Gastrocnemius medialis (tissue), 4 donors: ENCODE data around the gene AFDN. TPM values are rescaled to one million over a fixed set of nuclear protein-coding genes. Genes with fewer than 3 reads are reported as not detected.

Source experiments
- ATAC-seq, 2 donors: fragments of 150-250 bp; one replicate each; pipeline ENCODE4 v1.9.1; 2016
- DNase-seq, 2 donors: peaks; one replicate each; pipeline ENCODE4 v3.0.0-alpha.2; 2019
- H3K27ac ChIP-seq, 4 donors: fragments of 200-600 bp; sonication (generic); 1 replicate in 1 of 4; 2 replicates in 3 of 4; pipeline ENCODE4 v1.5.1; 2016 to 2018; ENCODE audit warnings: mild to moderate bottlenecking in 2 of 4, moderate library complexity in 1 of 4
- H3K27me3 ChIP-seq, 3 donors: fragments of 200-600 bp; sonication (generic) in 2 of 3; 1 replicate in 1 of 3; 2 replicates in 2 of 3; pipeline versions ENCODE4 v1.5.1 to v1.6.0; 2016 to 2019; ENCODE audit warnings: mild to moderate bottlenecking in 1 of 3, moderate library complexity in 1 of 3
- H3K36me3 ChIP-seq, 2 donors: fragments of 200-600 bp; sonication (generic) in 1 of 2; one replicate each; pipeline ENCODE4 v1.5.1; 2017 to 2018
- H3K4me1 ChIP-seq, 2 donors: fragments of 200-600 bp; sonication (generic) in 1 of 2; one replicate each; pipeline ENCODE4 v1.5.1; 2016 to 2017; ENCODE audit warnings: mild to moderate bottlenecking in 2 of 2
- H3K4me3 ChIP-seq, 4 donors: fragments of 200-600 bp; sonication (generic) in 3 of 4; 1 replicate in 1 of 4; 2 replicates in 3 of 4; pipeline ENCODE4 v1.5.1; 2016 to 2019; ENCODE audit warnings: mild to moderate bottlenecking in 2 of 4
- H3K9me3 ChIP-seq, 3 donors: fragments of 200-600 bp; sonication (generic) in 2 of 3; 1 replicate in 1 of 3; 2 replicates in 2 of 3; pipeline ENCODE4 v1.5.1; 2016 to 2019
- POLR2A ChIP-seq, 2 donors: fragments of 450-650 bp; IDR thresholded peaks; one replicate each; pipeline ENCODE4 v1.6.1; 2017; ENCODE audit warnings: antibody characterized with exemption in 2 of 2, mild to moderate bottlenecking in 2 of 2, moderate library complexity in 2 of 2
- in situ Hi-C, 4 donors: fragments of 200-750 bp; cut with MboI; loops; one replicate each; pipeline versions ENCODE4 v1.15.0 to v1.8.0; 2017; ENCODE audit warnings: low sequenced_read_pairs in 4 of 4
- intact Hi-C: fragments of 100-400 bp; cut with DNase I; formaldehyde crosslinking; loops from one replicate; pipeline ENCODE4 v1.15.1; 2023; ENCODE audit warnings: low total_unique reads
- total RNA-seq, 4 donors: library from RNA; depleted of rRNA; stranded (reverse); fragments of >200 nt; gene quantifications; one replicate each; pipeline versions ENCODE4 v1.1.0 to v1.2.3, GENCODE V29; 2016
- TF ChIP-seq, protein P1 (sequence below), 5 experiments: fragments of 450-650 bp in 3 of 5; fragments of 200-600 bp in 2 of 5; sonication (generic) in 2 of 5; IDR thresholded peaks in 4 of 5; conservative IDR thresholded peaks in 1 of 5; 1 replicate in 4 of 5; 2 replicates in 1 of 5; pipeline ENCODE4 v1.5.1; 2016 to 2019; ENCODE audit warnings: antibody characterized with exemption in 5 of 5, mild to moderate bottlenecking in 3 of 5, moderate library complexity in 3 of 5

The AFDN gene
- total RNA-seq, 4 donors from 2014 or later, result 22.2 to 66.0 (median 30.0) TPM

- TF ChIP-seq, protein P1, sequence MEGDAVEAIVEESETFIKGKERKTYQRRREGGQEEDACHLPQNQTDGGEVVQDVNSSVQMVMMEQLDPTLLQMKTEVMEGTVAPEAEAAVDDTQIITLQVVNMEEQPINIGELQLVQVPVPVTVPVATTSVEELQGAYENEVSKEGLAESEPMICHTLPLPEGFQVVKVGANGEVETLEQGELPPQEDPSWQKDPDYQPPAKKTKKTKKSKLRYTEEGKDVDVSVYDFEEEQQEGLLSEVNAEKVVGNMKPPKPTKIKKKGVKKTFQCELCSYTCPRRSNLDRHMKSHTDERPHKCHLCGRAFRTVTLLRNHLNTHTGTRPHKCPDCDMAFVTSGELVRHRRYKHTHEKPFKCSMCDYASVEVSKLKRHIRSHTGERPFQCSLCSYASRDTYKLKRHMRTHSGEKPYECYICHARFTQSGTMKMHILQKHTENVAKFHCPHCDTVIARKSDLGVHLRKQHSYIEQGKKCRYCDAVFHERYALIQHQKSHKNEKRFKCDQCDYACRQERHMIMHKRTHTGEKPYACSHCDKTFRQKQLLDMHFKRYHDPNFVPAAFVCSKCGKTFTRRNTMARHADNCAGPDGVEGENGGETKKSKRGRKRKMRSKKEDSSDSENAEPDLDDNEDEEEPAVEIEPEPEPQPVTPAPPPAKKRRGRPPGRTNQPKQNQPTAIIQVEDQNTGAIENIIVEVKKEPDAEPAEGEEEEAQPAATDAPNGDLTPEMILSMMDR (IDR thresholded peaks at IDR 0.05 in 4 of 5, conservative IDR thresholded peaks at IDR 0.05 in 1 of 5), result no peak
- no peak for TF ChIP-seq POLR2A (IDR thresholded peaks at IDR 0.05)
- Histone ChIP-seq H3K27me3 (no peaks in the 10 kb centered on the region), H3K27ac (no peak overlapping the region), H3K9me3 (no peaks in the 10 kb centered on the region), H3K4me1 (peaks cover 10 to 14% of the 10 kb centered on the region in 2 donors), H3K36me3 (no peaks in the 10 kb centered on the region), H3K4me3 (peak overlapping the region in 2 of 4 donors; percentile 38 to 44)
- intact Hi-C loops, result no loop called here
- ATAC-seq (no peak), DNase-seq (no peak)
- in situ Hi-C loops, result no loop called here
Measured at GRCh38 chr6:167795321-167795811, 31.3 kb upstream of the AFDN start.

- in situ Hi-C loops, result no loop called here
- TF ChIP-seq POLR2A (IDR thresholded peaks at IDR 0.05), result no peak
- TF ChIP-seq, protein P1 (IDR thresholded peaks at IDR 0.05 in 4 of 5, conservative IDR thresholded peaks at IDR 0.05 in 1 of 5), result no peak
- Histone ChIP-seq H3K36me3 (no peaks in the 10 kb centered on the region), H3K4me1 (peaks cover 10 to 14% of the 10 kb centered on the region in 2 donors), H3K27me3 (no peaks in the 10 kb centered on the region), H3K9me3 (no peaks in the 10 kb centered on the region), H3K27ac (peak overlapping the region in 1 of 4 donors; percentile 42), H3K4me3 (peak overlapping the region in 3 of 4 donors; percentile 38 to 44 (median 39))
- intact Hi-C loops, result no loop called here
- ATAC-seq (peak in 1 of 2 donors; percentile 26), DNase-seq (no peak)
Measured at GRCh38 chr6:167795874-167796191, 30.9 kb upstream of the AFDN start.

DNA sequence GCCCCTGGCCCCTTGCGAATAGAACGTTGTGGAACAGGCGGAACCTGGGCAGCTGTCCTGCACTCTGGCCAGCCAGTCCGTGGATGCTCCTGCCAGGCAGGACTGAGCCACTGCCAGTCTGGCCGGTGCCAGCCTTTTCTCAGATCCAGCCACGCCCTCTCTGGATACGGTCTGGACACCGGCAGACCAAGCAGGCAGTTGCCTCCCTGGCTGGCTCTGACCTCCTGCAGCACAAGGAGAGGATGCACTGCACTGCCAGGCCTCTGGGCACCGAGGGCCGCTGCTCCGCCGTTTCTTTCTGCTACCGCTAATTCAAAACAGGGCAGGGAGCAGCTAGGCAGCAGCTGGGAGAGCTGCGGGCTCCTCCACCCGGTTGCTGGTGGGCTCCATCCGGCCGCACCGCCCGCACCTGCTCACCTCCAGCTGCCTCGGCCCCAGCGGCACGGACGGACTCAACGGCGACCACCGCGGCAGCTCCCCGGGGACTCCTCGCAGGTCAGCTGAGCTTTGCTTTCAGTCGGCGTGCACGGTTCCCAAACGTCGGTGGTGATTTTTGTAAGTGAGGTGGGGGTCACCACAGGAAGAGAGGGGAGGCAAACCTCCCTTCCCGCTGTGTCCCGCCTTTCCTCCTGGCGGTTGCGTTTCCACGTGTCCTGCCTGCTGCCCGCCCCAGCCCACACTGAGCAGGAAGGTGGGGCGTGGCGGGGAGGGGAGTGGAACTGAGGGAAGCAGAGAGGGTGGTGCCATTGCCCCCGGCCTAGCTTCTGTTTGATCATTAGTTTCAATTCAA, 30.3 kb upstream of the AFDN start:
- no peaks in the 10 kb centered on the region for H3K27me3 ChIP-seq
- DNase-seq, result peak; percentile 67 to 76
- H3K4me3 ChIP-seq, result peak overlapping the region; percentile 4 to 44 (median 38)
- in situ Hi-C loops (no loop called here), intact Hi-C loops (no loop called here)
- peak; percentile 93 to 97 for ATAC-seq
- no peaks in the 10 kb centered on the region for H3K36me3 ChIP-seq
- H3K4me1 ChIP-seq, result peaks cover 10 to 14% of the 10 kb centered on the region in 2 donors
- H3K9me3 ChIP-seq, result no peaks in the 10 kb centered on the region
- no peak for TF ChIP-seq POLR2A (IDR thresholded peaks at IDR 0.05)
- TF ChIP-seq, protein P1 (IDR thresholded peaks at IDR 0.05 in 4 of 5, conservative IDR thresholded peaks at IDR 0.05 in 1 of 5), result no peak
- peak overlapping the region in 1 of 4 donors; percentile 42 for H3K27ac ChIP-seq

DNA sequence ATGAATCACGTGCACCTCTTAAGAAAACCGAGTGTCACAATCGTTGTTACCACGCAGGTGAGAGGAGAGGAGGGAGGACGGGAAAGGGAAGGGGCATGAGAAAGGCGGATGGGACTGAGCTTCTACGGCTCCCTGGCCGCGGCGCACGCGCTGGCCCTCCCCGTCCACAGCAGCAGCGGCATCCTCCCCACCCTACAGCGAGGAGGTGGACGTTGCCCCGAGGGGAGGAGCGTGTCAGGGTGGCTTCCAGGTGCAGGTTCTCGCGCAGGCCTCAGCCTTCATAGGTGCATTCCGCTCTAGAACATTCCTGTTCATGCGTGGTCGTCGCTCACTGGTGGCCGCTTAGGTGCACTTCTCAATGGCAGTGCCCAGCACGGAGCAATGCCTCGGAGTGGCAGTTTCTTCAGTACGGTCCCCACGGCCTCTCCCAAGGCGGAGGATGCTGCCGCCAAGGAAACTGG, 29.7 kb upstream of the AFDN start:
- Histone ChIP-seq H3K4me1 (peaks cover 10 to 14% of the 10 kb centered on the region in 2 donors), H3K27ac (no peak overlapping the region)

More for the DNA sequence above, 29.7 kb upstream of the AFDN start:
- no peak for ATAC-seq
- no peak for DNase-seq
- H3K36me3 ChIP-seq, result no peaks in the 10 kb centered on the region
- TF ChIP-seq POLR2A (IDR thresholded peaks at IDR 0.05), result no peak
- TF ChIP-seq, protein P1 (IDR thresholded peaks at IDR 0.05 in 4 of 5, conservative IDR thresholded peaks at IDR 0.05 in 1 of 5), result no peak
- peak overlapping the region in 2 of 4 donors; percentile 39 to 44 for H3K4me3 ChIP-seq
- intact Hi-C loops, result no loop called here
- in situ Hi-C loops, result no loop called here
- no peaks in the 10 kb centered on the region for H3K27me3 ChIP-seq
- H3K9me3 ChIP-seq, result no peaks in the 10 kb centered on the region
